Measurements from ENCODE around the gene OVOL2.

OVOL2 gene

GRCh38 chr20:18039063-18039462 is 18.7 kb downstream of the OVOL2 start:
- Histone ChIP-seq H3K9me3 (ENCODE audit: control insufficient read depth, insufficient read depth, low read length) (no peaks in the 10 kb centered on the region), H3K9me2 (replicated peaks; ENCODE audit: control insufficient read depth, low read length) (no peaks in the 10 kb centered on the region), H3K36me3 (ENCODE audit: control insufficient read depth, low read length) (no peaks in the 10 kb centered on the region), H3F3A (ENCODE audit: control insufficient read depth, insufficient read depth) (no peaks in the 10 kb centered on the region), H3K4me2 (ENCODE audit: low read length) (no peak overlapping the region), H3K27me3 (ENCODE audit: control insufficient read depth, low read length) (peaks cover 10% of the 10 kb centered on the region), H3K4me1 (ENCODE audit: control insufficient read depth, low read length) (no peaks in the 10 kb centered on the region), H4K20me1 (ENCODE audit: control insufficient read depth, insufficient read depth, low read depth, low read length) (no peaks in the 10 kb centered on the region), H3K27ac (ENCODE audit: low read depth, low read length) (no peak overlapping the region), H3K4me3 (ENCODE audit: low read length) (no peak overlapping the region), H3K79me2 (ENCODE audit: control insufficient read depth, low read length) (no peaks in the 10 kb centered on the region)
- TF ChIP-seq CTCF (IDR thresholded peaks at IDR 0.05; ENCODE audit: low read depth, low read length, poor library complexity, severe bottlenecking) (no peak), EZH2phosphoT487 (IDR thresholded peaks at IDR 0.05; ENCODE audit: borderline replicate concordance, low read length) (no peak)

DNA sequence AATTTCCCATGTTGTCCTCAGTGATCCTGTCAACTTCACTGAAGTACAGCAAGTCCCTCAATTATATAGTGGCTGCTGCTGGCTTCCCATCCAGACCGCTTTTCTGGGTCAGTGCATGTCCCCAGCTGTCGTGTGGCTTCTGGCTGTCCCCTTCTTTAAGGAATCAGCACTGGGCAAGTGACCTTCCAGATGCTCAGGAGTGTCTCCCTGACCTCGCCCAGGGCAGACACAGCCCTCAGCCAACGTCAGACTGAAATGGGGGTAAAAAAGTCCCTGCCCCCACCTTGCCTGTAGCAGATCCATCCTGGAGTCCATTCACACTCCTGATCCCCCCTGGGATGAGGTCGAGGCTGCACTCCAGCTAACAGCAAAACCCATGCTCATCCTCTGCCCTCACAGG is 23.7 kb downstream of the OVOL2 start:
- Histone ChIP-seq H3K79me2 (ENCODE audit: control insufficient read depth, low read length) (no peaks in the 10 kb centered on the region), H3K9me2 (replicated peaks; ENCODE audit: control insufficient read depth, low read length) (no peaks in the 10 kb centered on the region), H3K4me3 (ENCODE audit: low read length) (no peak overlapping the region), H3K4me1 (ENCODE audit: control insufficient read depth, low read length) (no peaks in the 10 kb centered on the region), H3K27ac (ENCODE audit: low read depth, low read length) (no peak overlapping the region), H3K27me3 (ENCODE audit: control insufficient read depth, low read length) (no peaks in the 10 kb centered on the region), H3K9me3 (ENCODE audit: control insufficient read depth, insufficient read depth, low read length) (no peaks in the 10 kb centered on the region), H3K4me2 (ENCODE audit: low read length) (no peak overlapping the region), H3F3A (ENCODE audit: control insufficient read depth, insufficient read depth) (no peaks in the 10 kb centered on the region), H4K20me1 (ENCODE audit: control insufficient read depth, insufficient read depth, low read depth, low read length) (no peaks in the 10 kb centered on the region), H3K36me3 (ENCODE audit: control insufficient read depth, low read length) (no peaks in the 10 kb centered on the region)
- TF ChIP-seq EZH2phosphoT487 (IDR thresholded peaks at IDR 0.05; ENCODE audit: borderline replicate concordance, low read length) (no peak), CTCF (IDR thresholded peaks at IDR 0.05; ENCODE audit: low read depth, low read length, poor library complexity, severe bottlenecking) (no peak)

DNA sequence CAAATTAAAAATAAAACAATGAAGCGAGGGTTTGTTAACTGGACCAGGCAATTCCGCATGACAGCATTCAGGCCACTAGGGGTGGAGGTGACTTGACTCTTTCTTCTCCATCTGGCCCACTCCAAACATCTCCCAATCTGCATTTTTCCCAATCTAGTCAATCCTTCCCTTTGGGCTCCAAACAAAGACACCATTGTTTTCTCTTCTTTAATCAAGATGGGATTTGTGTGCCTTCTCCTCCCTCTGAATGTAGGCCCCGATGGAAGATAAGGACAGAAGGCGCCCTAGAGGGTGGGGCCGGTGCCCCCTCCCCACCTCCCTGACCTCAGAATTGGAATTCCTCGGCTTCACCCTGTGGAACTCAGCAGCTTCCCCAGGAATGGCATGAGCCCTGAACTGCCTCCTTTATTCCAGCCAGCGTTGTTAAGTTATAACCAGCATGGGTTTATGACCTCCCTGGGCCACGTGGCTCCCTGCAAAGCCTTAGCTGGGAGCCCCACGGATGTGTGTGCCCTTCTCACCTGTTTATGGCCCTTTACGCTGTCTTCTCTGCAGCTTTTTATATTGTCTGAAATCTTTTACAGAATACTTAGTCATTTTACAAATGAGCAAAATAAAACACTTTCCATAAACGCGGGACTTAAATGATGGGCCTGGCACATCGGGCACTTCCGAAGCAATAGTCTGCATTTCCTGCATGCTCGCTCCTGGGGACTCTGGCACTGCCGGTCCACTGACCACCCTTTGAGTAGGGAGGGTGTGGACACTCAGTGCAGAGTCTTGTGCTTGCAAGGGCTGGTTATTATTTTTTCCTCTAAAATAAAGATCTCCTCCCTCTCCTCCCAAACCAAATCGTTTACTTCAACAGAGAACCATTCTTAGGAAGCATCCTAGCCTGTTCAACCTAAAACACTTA is 24.5 kb downstream of the OVOL2 start:
- H3K4me2 ChIP-seq (ENCODE audit: low read length): no peak overlapping the region
- no peaks in the 10 kb centered on the region for H3K9me2 ChIP-seq (replicated peaks; ENCODE audit: control insufficient read depth, low read length)
- no peaks in the 10 kb centered on the region for H3F3A ChIP-seq (ENCODE audit: control insufficient read depth, insufficient read depth)
- H4K20me1 ChIP-seq (ENCODE audit: control insufficient read depth, insufficient read depth, low read depth, low read length): no peaks in the 10 kb centered on the region
- no peaks in the 10 kb centered on the region for H3K36me3 ChIP-seq (ENCODE audit: control insufficient read depth, low read length)
- no peaks in the 10 kb centered on the region for H3K9me3 ChIP-seq (ENCODE audit: control insufficient read depth, insufficient read depth, low read length)
- no peak overlapping the region for H3K27ac ChIP-seq (ENCODE audit: low read depth, low read length)
- H3K79me2 ChIP-seq (ENCODE audit: control insufficient read depth, low read length): no peaks in the 10 kb centered on the region
- no peak overlapping the region for H3K4me3 ChIP-seq (ENCODE audit: low read length)
- H3K27me3 ChIP-seq (ENCODE audit: control insufficient read depth, low read length): no peaks in the 10 kb centered on the region
- no peak for TF ChIP-seq EZH2phosphoT487 (IDR thresholded peaks at IDR 0.05; ENCODE audit: borderline replicate concordance, low read length)
- no peak for TF ChIP-seq CTCF (IDR thresholded peaks at IDR 0.05; ENCODE audit: low read depth, low read length, poor library complexity, severe bottlenecking)
- H3K4me1 ChIP-seq (ENCODE audit: control insufficient read depth, low read length): no peaks in the 10 kb centered on the region

All from DOHH2 (cell line).